ENCODE measurements around the gene RMDN2. TPM values are rescaled to one million over a fixed set of nuclear protein-coding genes. Genes with fewer than 3 reads are reported as not detected.

The RMDN2 gene
- total and polyA plus RNA-seq, 10 of the 15 experiments (the other 5 are each of a cell fraction or from before 2014, with no cell fraction given) = 2.6 to 12.4 (median 9.2) TPM

DNA sequence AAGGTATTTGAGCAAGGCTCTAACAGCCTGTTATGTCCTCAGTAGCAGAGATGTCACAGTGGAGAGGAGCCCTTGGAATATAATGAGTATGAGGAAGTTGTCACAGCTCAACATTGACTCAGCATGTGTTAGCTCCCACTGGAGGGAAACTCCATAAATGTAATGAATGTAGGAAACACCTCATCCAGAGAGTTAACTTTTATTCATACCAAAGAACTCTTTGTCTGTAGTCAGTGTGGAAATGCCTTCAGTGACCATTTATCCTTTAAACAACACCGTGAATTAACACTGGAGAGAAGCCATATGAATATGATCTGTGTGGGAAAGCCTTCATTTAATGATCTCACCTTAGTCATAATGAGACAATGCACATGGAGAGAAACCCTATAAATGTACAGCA, 91.1 kb downstream of the RMDN2 start (continued):
- TF ChIP-seq, protein P1, sequence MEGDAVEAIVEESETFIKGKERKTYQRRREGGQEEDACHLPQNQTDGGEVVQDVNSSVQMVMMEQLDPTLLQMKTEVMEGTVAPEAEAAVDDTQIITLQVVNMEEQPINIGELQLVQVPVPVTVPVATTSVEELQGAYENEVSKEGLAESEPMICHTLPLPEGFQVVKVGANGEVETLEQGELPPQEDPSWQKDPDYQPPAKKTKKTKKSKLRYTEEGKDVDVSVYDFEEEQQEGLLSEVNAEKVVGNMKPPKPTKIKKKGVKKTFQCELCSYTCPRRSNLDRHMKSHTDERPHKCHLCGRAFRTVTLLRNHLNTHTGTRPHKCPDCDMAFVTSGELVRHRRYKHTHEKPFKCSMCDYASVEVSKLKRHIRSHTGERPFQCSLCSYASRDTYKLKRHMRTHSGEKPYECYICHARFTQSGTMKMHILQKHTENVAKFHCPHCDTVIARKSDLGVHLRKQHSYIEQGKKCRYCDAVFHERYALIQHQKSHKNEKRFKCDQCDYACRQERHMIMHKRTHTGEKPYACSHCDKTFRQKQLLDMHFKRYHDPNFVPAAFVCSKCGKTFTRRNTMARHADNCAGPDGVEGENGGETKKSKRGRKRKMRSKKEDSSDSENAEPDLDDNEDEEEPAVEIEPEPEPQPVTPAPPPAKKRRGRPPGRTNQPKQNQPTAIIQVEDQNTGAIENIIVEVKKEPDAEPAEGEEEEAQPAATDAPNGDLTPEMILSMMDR (IDR thresholded peaks at IDR 0.05 in 2 of 3, conservative IDR thresholded peaks at IDR 0.05 in 1 of 3; ENCODE audit: control insufficient read depth in 2 of 3, extremely low read depth in 1 of 3, insufficient read depth in 1 of 3, low read depth in 3 of 3, low read length in 3 of 3) = no peak
- TF ChIP-seq, protein P2, sequence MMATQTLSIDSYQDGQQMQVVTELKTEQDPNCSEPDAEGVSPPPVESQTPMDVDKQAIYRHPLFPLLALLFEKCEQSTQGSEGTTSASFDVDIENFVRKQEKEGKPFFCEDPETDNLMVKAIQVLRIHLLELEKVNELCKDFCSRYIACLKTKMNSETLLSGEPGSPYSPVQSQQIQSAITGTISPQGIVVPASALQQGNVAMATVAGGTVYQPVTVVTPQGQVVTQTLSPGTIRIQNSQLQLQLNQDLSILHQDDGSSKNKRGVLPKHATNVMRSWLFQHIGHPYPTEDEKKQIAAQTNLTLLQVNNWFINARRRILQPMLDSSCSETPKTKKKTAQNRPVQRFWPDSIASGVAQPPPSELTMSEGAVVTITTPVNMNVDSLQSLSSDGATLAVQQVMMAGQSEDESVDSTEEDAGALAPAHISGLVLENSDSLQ (IDR thresholded peaks at IDR 0.05) = no peak

DNA sequence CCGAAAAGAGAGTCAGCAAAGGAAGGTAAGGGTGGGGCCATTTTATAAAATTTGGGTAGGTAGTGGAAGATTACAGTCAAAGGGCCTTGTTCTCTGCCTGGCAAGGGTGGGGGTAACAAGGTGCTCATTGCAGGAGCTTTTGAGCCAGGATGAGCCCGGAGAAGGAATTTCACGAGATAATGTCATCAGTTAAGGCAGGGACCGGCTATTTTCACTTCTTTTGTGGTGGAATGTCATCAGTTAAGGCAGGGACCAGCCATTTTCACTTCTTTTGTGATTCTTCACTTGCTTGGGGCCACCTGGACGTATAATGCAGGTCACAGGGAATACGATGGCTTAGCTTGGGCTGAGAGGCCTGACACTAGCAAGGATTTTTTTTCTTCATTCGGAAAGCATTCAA, 92.7 kb downstream of the RMDN2 start:
- Histone ChIP-seq H3K79me2 (ENCODE audit: control insufficient read depth, insufficient read depth, low read length) (no peaks in the 10 kb centered on the region), H3K27me3 (replicated peaks in 1 of 2; ENCODE audit: control insufficient read depth in 2 of 2, insufficient read depth in 2 of 2, low read length in 1 of 2) (no peaks in the 10 kb centered on the region), H3K36me3 (ENCODE audit: control insufficient read depth in 2 of 2, insufficient read depth in 2 of 2, low read length in 1 of 2) (no peaks in the 10 kb centered on the region), H3K9me3 (replicated peaks; ENCODE audit: control insufficient read depth, insufficient read depth, low read length) (no peaks in the 10 kb centered on the region; the same call in 2 of the 3 replicates), H3K9ac (ENCODE audit: control insufficient read depth, insufficient read depth, low read length) (no peak overlapping the region), H3K4me3 (no peak overlapping the region), H4K20me1 (ENCODE audit: control insufficient read depth, insufficient read depth) (no peaks in the 10 kb centered on the region), H2AFZ (ENCODE audit: control insufficient read depth, low read depth, low read length) (no peak overlapping the region), H3K27ac (ENCODE audit: control insufficient read depth, insufficient read depth) (no peak overlapping the region), H3K4me1 (ENCODE audit: control insufficient read depth, insufficient read depth, low read length) (no peaks in the 10 kb centered on the region), H3K4me2 (ENCODE audit: control insufficient read depth, insufficient read depth) (no peak overlapping the region)
- in situ Hi-C loops (cut with MboI) = no loop called here
- no TSS peak for BruUV-seq (replicated peaks)
- DNase-seq (ENCODE audit: low read depth, low spot score) (no peak), FAIRE-seq (no peak), ATAC-seq (no peak)
- CTCF ChIA-PET = no interaction called here
- POLR2A ChIA-PET = no interaction called here
- SMC1A ChIA-PET (ENCODE audit: uncharacterized antibody, unreplicated experiment) = interaction anchor here (0.7 to 2.8 kb wide), 2 partner anchors 18 to 794 kb away, joined by 3 to 14 read pairs; no protein-coding TSS in a partner anchor
- RAD21 ChIA-PET (ENCODE audit: unreplicated experiment) = no interaction called here
- 85% methylated on average over 7 of the region's 7 CpGs for WGBS (ENCODE audit: insufficient coverage, insufficient replicate concordance, low lambda C conversion rate, missing lambda C conversion rate)
- intact Hi-C loops (cut with micrococcal nuclease; ENCODE audit: unreplicated experiment) = no loop called here
- no peak for TF ChIP-seq NFXL1 (IDR thresholded peaks at IDR 0.05; ENCODE audit: borderline replicate concordance)
- no peak for TF ChIP-seq STAT3 (IDR thresholded peaks at IDR 0.05; ENCODE audit: low read depth, low read length)
- no peak for TF ChIP-seq CEBPB (IDR thresholded peaks at IDR 0.05; ENCODE audit: borderline replicate concordance in 1 of 2, low read depth in 2 of 2, low read length in 2 of 2)
- no peak for TF ChIP-seq RAD51 (IDR thresholded peaks at IDR 0.05)
- TF ChIP-seq IRF4 (IDR thresholded peaks at IDR 0.05; ENCODE audit: low read depth, low read length) = no peak
- no peak for TF ChIP-seq ZNF622 (IDR thresholded peaks at IDR 0.05)
- no peak for TF ChIP-seq MTA3 (IDR thresholded peaks at IDR 0.05; ENCODE audit: borderline replicate concordance, low read length)
- TF ChIP-seq, protein P3, sequence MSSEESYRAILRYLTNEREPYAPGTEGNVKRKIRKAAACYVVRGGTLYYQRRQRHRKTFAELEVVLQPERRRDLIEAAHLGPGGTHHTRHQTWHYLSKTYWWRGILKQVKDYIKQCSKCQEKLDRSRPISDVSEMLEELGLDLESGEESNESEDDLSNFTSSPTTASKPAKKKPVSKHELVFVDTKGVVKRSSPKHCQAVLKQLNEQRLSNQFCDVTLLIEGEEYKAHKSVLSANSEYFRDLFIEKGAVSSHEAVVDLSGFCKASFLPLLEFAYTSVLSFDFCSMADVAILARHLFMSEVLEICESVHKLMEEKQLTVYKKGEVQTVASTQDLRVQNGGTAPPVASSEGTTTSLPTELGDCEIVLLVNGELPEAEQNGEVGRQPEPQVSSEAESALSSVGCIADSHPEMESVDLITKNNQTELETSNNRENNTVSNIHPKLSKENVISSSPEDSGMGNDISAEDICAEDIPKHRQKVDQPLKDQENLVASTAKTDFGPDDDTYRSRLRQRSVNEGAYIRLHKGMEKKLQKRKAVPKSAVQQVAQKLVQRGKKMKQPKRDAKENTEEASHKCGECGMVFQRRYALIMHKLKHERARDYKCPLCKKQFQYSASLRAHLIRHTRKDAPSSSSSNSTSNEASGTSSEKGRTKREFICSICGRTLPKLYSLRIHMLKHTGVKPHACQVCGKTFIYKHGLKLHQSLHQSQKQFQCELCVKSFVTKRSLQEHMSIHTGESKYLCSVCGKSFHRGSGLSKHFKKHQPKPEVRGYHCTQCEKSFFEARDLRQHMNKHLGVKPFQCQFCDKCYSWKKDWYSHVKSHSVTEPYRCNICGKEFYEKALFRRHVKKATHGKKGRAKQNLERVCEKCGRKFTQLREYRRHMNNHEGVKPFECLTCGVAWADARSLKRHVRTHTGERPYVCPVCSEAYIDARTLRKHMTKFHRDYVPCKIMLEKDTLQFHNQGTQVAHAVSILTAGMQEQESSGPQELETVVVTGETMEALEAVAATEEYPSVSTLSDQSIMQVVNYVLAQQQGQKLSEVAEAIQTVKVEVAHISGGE (CRISPR knock-in tag; IDR thresholded peaks at IDR 0.05) = no peak
- no peak for TF ChIP-seq MYC (IDR thresholded peaks at IDR 0.05; ENCODE audit: insufficient read depth, insufficient read length, insufficient replicate concordance, low read length, severe bottlenecking)
- TF ChIP-seq HCFC1 (IDR thresholded peaks at IDR 0.05; ENCODE audit: low read length) = no peak
- TF ChIP-seq ESRRA (IDR thresholded peaks at IDR 0.05; ENCODE audit: low read length) = no peak
- TF ChIP-seq SUPT20H (IDR thresholded peaks at IDR 0.05; ENCODE audit: borderline replicate concordance, control insufficient read depth, low read depth, low read length) = no peak
